DMS79 (cell line): ENCODE measurements around the gene RPS6KA5.
"Not testable (repeated sequence)": the region's sequence is repeated elsewhere in the genome, so short reads cannot be mapped to it uniquely, and the experiment has no call there.

Experiments used
- DNase-seq: peaks from one replicate; lab custom pipeline; 2025; lab: John Stamatoyannopoulos, UW

The RPS6KA5 gene

DNA sequence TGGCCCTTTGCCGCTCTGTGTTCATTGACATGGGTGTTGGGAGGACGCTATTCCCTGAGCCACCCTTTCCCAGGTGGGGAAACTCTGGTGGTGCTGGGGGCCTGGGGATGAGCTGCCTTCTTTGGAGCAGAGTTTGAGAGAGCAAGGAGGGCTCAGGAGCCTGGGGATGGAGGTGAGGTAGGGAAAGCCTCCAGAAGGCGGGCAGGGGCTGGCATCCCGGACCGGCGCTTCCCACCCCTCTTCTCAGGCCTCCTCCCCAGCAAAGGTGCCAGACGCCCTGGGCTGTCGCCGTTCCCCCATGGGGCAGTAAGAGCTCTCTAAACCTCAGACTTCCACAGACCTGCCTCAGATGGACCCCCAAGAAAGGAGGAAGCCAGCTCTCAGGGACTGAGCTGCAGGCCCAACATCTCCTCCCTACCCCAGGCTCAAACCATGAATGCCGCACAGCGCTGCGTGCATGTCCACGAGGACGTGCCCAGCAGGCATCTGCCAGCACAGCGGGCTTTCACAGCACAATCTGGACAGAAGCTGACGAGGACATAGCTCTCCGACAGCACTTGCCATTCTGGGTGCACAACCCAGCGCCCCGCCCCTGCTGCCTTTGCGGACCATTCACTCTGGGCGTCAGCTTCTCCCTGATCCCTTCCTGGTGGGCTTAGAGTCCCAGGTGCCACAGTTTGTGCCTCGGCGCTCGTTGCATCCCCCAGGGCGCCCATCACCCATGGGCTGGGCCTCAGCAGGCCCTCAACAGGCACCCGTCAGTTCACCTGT is 229.3 kb downstream of the RPS6KA5 start:
- no peak for DNase-seq

DNA sequence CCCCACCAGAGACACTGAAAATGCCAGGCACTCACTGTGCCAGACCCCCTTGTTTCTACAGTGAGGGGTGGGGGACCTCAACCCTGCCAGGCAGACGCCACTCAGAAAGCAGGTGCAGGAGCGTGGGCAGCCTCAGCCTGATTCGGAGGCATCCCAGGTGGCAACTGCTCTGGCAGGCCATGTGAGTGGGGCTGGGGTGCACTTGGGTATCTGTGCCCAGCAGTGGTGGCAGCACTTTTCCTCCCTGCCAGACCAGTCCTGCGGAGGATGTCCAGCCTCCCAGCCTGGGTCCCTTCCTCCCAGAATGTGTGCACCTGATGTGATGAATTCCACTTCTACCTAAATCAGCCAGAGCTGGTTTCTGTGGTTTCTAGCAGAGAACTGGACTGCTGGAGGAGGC is 230.8 kb downstream of the RPS6KA5 start:
- no peak for DNase-seq

DNA sequence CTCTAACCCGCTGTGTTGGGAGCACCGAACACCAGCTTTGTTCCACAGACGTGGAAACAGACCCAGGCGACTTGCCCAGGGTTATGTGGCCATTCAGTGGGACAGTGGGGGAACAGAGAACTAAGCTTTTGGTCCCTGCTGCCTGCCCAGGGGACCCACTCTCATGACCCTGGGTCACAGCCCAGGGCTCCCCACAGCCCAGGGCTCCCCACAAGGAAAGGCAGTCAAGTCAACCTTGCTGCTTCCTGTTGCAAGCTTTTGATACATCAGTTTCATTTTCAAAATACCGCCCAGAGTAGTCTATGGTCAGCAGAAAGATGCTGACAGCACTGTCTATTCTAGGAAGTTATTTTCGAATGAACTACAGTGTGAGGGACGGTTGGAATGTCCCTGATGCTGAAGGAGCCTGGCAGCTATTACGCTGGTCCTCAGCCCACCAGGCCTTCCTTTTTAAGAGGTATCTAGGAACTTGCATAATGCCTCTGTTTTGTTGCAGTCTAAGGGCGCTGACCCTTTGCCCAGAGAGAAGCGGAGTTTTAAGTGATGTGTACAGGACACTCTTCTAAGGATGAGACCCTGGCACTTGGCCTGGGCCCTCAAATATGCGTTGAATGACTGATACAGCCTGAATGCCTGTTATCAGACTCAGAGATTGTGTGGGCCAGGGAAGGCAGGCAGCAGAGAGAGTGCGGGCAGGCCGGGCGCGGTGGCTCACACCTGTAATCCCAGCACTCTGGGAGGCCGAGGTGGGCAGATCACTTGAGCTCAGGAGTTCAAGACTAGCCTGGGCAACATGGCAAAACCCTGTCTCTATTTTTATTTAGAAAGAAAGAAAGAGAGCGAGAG is 231.6 kb downstream of the RPS6KA5 start:
- no peak for DNase-seq

DNA sequence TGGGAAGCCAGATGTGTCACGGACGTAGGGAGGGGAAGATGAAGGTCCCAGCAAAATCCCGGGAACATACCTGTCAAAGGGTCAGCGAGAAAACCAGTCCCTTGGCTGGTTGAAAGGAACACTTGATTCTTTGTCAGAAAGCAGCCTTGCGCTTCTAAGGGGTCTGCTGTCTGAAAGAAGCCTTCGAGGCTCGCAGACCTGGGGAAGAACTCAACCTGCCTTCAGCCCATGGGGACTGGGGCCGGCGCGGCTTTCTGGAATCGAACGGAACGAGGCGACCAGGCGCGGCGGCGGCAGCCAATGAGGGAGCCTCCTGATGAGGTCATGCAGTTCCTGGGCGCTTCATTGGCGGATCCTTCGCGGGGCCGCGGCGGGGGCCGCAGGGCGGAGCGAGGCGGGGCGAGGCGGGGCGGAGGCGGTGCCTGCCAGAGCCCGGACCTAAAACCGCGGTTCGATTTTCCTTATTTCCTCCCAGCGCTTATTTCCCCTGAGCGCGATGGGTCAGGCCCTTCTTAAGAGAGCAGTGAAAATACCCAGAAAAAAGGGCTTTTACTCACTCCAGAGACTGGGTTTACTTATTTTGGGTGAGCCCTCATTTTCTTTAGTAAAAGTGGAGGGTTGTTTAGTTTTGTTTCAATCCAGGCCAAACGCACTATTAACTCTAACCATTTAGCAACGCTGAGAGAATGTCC is 232.4 kb downstream of the RPS6KA5 start:
- peak; percentile 96 for DNase-seq

DNA sequence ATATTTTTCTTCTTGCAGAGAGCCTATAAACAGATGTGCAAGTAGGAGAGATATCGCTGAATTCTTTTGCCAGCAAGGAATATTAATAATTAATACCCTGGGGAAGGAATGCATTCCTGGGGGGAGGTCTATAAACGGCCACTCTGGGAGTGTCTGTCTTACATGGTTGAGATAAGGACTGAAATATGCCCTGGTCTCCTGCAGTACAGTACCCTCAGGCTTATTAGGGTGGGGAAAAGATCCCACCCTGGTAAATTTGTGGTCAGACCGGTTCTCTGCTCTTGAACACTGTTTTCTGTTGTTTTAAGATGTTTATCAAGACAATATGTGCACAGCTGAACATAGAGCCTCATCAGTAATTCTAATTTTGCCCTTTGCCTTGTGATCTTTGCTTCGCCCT is 236.9 kb downstream of the RPS6KA5 start:
- not testable (repeated sequence) for DNase-seq

DNA sequence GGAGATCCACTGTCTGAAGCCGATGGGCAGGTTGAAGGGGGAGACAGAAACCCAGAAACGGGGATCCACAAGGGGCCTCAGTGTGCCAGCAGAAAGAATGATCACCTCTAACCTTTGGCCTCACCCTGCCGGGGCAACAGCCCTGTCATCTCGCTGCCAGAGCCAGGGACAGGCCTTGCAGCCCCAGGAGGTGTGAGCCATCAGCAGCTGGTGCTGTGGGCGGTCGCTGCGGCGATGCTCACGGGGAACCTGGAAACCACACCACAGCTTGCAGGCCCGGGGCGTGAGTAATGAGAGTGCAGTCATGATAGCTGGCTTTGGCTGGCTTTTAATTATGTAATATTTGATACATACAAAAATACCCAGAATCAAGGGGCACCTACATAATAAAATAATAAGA is 239.5 kb downstream of the RPS6KA5 start:
- no peak for DNase-seq

DNA sequence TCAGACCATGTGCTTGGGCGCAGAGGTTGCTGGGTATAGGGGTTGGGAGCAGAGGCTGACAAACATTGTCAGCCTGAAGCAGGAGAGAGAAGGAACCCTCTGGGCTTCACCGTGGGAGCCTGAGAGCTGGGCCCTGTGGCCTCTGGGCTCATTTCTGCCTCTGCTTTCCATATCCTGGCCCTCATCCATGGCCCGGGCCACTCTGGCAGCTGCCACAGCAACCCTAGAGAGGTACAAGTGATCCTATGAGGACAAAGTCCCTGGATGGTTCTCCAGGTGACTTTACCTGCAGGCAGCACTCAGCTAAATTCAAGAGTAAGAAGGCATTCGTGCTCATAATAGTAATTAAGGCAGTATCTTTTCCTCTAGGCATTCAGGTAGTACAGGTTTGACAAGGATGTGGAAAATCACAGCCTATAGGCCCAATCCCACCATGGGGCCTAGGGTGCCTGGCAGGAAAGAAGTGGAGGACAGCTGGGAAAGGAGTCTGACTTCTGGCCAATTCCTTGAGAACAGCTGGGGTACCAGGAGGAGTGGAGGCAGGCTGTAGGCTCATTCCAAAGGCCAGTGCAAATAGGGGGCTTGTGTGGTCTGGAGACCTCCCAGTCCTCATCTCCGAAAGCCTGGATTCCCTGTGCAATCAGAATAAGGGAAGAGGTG is 240.6 kb downstream of the RPS6KA5 start:
- DNase-seq: no peak

DNA sequence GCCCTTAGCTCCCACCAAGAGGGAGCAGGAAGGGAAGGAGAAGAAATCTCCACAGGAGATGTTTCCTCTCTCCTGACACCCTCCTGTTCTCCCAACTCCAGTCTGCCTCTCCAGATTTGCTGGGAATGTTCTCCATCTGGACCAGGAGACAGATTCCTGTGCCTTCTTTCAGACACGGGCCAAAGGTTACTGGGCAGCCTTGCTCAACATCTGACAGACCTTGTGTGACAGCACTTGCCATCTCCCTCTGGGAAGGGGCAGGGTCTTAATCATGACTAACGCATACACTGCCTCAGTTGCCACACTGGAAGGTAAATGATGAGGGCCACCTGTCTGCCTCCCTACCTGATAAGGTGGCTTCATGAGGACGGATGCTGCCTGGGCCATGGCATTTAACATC is 241.7 kb downstream of the RPS6KA5 start:
- no peak for DNase-seq

DNA sequence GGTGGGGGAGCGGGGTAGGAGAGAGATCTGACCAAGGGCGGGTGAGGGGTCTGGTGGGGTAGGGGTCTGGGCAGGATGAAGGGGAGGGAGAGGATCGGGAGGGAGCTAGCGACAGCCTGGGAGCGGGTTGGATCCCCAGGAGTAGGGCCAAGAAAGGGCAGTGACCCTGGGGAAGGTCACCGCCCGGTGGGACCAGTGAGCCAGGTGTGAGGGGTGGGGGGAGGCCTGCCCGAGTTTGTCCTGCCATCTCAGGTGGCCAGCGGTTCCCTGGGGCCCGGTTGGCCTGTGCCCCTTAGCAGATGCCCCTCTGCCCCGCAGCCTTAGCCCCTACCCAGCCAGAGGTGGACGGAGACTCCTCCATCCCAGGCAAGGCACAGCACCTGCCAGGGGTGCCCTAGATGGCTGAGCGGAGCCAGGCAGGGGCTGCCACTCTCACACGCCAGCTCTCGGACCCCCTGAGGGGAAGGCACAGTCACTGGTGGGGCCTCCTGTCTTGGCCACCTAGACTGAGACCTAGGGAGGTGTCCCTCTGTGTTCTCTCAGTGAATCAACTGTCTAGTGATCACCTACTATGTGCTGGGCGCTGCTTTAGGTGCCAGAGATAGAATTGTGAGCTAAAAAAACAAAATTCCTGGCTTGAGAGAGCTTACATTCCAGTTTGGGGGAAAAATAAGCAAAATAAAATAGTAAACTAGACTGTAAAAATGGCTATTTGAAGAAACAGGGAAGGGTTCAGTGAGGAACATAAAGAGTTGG is 243.6 kb downstream of the RPS6KA5 start:
- no peak for DNase-seq

DNA sequence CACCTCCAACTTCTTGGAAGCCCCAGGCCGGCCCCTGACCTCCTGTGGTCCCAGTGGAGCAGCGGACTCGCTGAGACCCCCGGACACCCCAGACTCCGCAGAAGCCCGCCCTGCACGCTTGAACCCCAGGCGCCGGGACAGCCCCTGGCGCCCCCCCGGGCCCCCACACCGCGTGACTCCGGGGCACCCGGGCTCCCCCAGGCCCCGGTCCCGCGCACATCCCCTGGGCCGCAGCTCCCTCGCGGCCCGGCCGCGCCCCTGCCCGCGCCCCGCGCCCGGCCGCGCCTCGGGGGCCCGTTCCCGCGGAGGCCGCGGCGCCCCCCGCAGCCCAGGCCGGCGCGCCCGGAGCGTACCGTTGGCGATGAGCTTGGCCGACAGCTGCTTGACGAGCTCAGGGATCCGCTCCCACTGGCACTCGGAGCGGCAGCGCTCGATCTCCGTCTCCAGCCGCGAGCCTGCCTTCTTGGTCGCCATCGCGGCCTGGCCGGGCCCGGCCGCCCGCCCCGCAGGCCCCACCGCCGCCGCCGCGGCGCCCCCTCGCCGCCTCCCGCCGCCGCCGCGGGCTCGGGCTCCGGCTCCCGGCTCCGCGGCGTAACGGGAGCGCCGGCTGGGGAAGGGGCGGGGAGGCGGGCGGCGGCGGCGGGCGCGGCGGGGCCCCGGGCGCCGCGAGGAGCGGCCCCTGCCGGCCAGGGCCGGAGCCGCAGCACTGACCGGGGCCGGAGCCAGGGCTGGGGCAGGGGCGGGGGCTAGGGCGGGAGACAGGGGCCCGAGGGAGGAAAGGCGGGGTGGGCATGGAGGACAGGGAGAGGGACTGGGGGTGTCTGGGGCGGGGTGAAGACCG is 244.4 kb downstream of the RPS6KA5 start, which contains the start of gene TTC7B:
TSS of gene TTC7B (minus strand) at position 609 of the 841 bp plus-strand sequence. CDS start at position 474, 135 bp downstream.
- DNase-seq: peak; percentile 32

DNA sequence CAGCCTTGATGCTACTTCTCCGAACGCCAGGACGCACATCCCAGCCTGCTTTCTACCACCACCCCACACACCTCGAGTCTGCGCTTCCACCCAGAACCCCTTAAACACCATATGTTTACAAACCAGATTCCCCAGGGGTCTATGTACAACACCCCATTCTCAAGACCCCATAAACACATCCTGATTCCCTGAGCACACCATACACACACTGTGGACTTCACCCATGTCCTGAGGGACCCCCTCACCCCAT is 244.9 kb downstream of the RPS6KA5 start:
- no peak for DNase-seq

DNA sequence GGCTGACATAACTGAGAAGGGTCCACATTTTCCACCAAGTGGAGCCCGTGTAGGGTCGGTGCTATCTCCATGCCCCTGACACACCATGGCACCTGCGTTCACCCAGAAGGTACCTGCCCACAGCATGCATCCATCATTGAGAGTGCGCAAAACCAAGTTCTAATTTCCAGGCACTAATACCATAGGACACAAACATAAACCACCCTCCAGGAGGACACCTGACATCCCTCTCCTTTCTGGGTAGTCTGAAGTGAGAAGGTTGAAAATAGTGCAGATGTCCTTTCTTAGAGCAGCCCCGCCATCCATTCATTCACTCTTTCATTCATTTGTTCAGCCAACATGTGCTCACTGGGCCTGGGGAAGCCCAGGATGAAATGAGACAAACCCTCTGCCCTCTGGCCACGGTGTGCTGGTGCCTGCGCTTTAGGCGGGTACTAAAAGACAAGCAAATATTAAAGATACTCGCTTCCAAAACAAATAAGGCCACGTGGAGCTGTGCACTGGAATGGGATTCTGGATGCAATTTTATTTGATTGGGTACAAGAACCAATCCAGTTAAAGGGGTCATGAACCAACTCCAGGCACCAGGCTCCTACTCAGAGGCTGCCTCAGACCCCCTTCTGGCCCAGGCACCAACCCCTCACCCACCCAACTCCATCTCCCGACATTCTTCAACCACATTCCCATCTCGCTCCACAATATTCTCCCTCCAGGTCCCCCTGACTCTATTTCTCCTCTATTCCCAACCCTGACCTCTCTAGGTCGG is 245.5 kb downstream of the RPS6KA5 start:
- DNase-seq: no peak

DNA sequence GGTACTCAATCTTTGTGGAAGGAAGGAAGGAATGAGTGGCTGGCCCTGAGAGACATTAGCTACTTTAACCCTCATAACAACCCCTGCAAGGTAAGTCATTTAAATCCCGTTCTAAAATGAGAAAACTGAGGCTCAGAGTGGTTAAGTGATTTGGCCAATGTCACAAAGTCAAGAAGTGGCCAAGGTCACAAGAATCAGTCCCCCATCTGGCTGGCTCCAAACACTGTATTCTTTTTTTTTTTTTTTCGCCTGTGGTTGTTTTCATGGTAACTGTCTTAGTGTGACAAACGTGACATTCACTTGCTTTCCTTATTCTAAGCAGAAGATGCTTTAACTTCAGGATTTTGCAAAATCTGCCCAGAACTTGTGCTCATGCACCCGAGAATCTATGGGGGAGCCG is 247.0 kb downstream of the RPS6KA5 start:
- no peak for DNase-seq

DNA sequence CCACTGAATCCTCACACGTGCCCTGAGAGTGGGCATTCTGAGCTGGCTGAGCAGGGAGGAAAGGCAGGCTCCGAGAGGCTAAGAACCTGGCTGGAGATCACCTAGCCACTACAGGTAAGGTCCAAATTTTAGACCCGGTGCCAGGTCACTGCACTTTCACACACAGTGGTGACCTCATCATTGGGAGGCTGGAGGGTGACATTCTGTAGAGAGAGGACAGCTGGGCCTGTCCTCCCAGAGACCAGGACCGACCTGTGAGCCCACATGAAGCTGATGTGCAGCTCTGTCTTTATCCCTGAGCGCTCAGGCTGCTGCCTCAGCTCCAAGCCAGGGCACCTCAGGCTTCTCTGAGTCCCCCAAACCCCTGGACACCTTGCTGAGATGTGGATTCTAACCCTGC is 248.3 kb downstream of the RPS6KA5 start:
- no peak for DNase-seq

DNA sequence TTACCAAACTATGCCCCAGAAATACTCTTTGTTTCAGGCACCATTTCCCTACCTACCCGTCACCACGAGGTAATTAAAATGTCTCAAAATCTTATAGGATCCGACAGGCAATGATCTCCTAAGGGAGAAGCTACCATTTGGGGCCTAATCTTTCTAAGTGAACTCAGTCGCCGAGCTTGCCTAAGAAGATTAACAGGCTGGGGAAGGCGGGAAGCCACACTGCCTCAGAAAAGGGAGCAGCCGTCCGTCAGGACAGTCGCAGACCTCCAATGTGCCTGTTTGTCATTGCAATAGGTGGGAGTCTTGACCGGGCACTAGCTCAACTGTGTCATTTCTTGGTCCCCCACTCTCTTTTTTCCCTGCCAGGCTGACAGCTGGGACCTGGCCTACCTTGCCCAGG is 248.8 kb downstream of the RPS6KA5 start:
- no peak for DNase-seq

DNA sequence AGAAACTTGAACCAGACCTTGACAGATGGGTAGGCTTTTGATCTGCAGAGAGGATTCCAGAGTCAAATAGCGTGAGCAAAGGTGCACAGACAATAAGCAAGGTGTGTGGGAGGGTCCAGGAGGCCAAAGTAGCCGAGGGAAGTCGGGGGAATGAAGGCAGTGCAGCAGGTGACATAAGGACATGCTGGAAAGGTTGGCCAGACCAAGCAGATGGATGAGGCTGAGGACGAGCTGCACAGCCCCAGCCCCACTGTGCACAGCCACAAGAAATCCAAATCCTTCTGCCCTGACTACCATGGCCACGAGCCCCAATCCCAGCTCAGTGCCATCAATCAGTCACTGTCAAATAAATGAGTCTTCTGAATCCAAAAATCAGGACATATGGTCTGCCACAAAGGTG is 249.6 kb downstream of the RPS6KA5 start:
- DNase-seq: no peak

DNA sequence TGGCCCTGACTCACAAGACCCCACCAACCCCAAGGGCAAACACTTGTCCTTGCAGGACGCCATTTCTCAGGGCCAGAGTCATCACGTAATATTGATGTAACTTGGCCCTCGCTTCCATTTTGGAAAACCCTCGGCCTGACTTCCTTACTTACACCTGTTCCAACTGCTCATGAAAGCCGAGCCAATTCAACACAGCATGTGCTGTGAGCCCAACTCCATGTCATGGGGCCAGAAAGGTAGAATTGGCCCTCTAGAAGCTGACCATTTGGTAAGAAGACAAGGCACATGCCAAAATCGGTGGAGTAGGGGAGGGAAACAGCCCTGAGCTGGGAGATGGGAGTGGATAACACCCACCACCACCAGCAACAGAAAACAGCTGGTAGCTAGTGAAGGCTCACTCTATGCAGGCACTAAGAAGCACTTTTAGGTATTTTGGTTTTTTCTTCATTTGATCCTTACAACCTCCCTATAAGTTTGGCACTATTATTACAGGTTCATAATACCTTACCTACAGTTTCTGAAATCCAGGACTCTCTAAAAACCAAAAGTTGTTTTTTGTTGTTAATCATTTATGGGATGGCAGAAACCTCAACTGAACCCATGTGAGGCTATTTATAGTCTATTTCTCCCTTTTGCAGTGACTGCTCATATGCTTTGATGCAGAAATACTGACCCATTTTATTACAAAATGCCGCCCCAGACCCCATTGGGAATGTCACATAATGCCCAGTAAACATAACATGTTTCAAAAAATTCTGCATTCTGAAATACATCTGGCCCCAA is 250.7 kb downstream of the RPS6KA5 start:
- DNase-seq: no peak

DNA sequence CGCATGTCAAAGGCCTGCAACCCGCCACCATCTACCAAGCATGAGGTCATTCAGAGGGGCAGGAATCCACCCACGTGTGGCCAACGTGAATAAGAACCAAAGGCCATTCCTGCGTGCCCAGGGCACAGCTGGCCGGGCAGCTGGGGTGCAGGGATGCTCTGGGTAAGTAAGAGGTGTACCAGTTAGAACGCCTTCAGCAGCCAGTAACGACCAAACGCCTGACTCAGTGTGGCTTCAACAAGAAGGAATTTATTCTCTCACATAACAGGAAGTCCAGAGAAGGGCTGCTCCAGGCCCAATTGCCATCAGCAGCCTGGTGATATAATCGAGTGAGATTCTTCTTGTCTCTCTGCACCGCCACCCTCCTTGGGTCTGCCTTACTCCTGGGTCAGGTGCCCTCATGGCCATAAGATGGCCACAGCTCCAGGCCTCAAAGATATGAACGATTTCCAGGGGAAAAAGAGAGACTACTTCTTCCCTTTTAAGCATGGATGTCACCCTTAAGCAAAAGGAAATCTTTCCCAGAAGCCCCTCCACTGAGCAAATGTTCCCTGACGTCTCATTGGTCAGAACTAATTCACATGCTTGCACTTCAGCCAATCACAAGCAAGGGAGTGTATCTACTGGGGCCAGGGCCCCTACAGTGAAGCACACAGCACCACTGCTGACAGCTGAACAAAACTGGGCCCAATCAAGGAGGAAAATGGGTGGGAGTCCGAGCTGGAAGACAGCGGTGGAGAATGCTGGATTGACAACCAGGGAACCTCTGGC is 251.5 kb downstream of the RPS6KA5 start:
- no peak for DNase-seq
